ENCODE measurements around the gene MINDY4.

MINDY4 gene

GRCh38 chr7:30771174-30771879 lies at the start of gene MINDY4:
TSS of gene MINDY4 (plus strand) at chr7:30771417. CDS start at chr7:30771494, 77 bp downstream.
- peak in 55 of 58 donors; percentile 14 to 84 (median 57) for DNase-seq

- DNase-seq = no peak
Observed at GRCh38 chr7:30722187-30722586, 49.0 kb upstream of the MINDY4 start.

- DNase-seq = no peak
Observed at GRCh38 chr7:30722671-30723070, 48.5 kb upstream of the MINDY4 start.

DNA sequence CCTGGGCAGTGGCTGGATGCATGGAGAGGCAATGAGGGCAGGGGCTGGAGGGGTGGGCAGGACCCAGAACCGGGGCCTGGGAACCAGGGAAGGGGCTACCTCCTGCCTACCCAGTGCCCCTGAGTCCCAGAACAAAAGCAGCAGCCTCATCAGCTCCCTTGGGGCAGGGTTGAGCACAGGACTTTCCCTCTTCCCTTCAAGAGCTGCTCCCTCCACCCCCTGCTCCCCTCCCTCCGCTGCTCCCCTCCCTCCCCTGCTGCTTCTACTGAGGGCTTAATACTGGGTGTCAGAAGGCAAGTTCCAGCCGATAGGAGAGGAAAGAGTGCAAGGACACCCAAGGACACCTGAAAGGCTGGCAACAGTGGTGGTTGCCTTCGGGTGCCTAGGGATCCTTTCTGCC lies 47.4 kb upstream of the MINDY4 start:
- no peak for DNase-seq

DNA sequence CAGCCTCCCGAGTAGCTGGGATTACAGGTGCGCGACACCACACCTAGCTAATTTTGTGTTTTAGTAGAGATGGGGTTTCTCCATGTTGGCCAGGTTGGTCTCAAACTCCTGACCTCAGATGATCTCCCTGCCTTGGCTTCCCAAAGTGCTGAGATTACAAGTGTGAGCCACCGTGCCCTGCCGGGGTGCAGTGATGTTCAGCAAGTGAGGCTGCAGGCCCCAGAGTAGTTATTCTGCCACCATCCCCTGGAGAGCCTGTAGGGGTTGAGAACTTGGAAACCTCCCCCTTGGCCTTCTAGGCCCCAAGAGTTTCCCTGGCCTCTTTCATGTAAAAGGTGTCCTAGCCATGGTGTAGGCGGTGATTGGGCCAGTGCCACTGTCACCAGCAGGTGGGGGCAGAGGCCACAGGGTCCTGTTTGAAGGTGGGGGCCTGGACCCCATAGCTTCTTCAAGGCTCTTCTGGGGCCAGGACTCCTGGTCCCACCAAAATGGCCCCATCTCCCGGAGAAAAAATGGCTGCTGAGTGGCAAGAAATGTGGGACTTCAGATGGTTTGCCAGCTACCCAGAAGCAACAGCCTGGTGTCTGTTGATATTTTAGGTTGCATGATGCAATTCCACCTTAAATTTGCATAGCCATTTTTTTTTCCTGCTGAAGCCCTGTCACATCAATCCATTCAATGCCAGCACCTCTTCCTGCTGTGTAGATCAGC lies 44.8 kb upstream of the MINDY4 start:
- no peak for DNase-seq

- peak in 6 of 58 donors; percentile 3 to 47 (median 17) for DNase-seq
Observed at GRCh38 chr7:30727061-30727945, 43.9 kb upstream of the MINDY4 start.

GRCh38 chr7:30728591-30729100 lies 42.6 kb upstream of the MINDY4 start:
- no peak for DNase-seq

DNA sequence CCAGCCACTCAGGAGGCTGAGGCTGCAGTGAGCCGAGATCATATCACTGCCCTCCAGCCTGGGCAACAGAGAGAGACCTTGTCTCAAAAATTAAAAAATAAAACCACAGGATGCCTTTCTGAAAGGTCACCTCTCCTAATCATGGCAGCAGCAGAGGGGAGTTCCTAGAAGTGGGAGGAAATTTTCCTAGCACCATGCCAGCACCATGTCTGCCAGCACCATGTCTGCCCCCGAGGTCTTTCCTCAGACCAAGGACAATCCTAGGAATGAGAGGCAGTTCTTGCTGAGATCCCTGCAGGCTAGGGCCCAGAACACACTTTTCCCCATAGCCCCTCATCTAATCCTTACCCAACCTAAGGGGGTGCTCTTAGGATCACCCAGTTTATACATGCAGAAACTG lies 41.6 kb upstream of the MINDY4 start:
- no peak for DNase-seq

GRCh38 chr7:30730097-30730496 lies 41.1 kb upstream of the MINDY4 start:
- no peak for DNase-seq

- DNase-seq = no peak
Observed at GRCh38 chr7:30730996-30731395, 40.2 kb upstream of the MINDY4 start.

- no peak for DNase-seq
Observed at GRCh38 chr7:30731581-30731980, 39.6 kb upstream of the MINDY4 start.

DNA sequence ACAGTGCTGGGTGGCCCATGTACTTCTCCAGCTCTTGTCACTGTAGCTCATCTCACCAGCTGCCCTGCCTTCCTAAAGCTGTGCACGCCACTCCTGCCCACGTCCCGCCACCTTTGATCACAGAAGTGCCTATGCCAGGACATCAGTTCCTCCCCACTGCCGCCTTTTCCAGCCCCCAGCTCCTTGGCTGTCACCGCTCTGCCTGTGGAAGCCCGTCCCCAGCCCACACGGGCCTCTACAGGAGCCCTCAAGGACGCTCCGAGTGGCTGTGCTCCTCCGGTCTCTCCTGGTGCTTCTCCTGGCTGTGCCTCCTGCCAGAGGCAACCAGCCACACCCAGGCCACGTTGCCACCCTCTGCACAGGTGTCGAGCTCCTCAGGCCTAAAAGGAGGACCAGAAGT lies 38.6 kb upstream of the MINDY4 start:
- no peak for DNase-seq

GRCh38 chr7:30733216-30733615 lies 38.0 kb upstream of the MINDY4 start:
- no peak for DNase-seq

- no peak for DNase-seq
Observed at GRCh38 chr7:30733691-30734090, 37.5 kb upstream of the MINDY4 start.

DNA sequence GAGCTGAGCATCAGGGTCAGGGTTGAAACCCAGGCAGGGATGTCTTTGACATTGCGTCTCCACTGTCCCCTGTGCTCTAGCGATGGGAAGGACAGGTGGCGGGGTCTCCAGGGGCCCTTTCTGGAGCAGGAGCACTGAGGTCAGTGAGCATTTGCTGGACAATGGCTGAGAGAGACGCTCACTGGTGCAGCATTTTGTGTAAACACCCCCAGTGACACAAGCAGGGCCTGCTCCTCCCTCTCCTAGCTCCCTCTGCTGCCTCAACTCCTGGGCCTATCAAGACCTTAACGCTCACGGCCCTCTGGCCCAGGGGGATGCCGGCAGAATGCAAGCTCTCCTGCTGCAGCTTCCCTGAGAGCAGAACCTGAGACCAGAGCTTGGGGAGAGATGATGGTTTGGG lies 36.7 kb upstream of the MINDY4 start:
- no peak for DNase-seq

DNA sequence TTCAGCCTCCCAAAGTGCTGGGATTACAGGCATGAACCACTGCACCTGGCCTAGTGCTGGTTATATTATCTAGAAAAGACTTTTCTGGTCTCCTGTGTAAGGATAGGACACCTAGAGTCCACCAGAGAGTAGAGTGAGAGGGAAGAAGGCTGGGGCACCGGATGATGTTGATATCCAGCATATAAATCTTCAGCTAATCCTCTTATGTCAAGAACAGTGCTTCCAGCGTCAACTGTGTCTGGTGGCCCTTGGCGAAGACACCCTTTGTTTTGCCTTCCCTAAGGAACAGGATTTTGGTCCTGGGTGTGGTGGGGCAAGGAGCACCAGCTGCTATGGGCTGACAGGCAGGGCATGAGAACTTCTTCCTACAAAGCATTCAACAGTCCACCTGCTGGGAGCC lies 35.6 kb upstream of the MINDY4 start:
- no peak for DNase-seq

- DNase-seq = no peak
Observed at GRCh38 chr7:30736291-30736690, 34.9 kb upstream of the MINDY4 start.

- DNase-seq = no peak
Observed at GRCh38 chr7:30738026-30738915, 32.9 kb upstream of the MINDY4 start.

DNA sequence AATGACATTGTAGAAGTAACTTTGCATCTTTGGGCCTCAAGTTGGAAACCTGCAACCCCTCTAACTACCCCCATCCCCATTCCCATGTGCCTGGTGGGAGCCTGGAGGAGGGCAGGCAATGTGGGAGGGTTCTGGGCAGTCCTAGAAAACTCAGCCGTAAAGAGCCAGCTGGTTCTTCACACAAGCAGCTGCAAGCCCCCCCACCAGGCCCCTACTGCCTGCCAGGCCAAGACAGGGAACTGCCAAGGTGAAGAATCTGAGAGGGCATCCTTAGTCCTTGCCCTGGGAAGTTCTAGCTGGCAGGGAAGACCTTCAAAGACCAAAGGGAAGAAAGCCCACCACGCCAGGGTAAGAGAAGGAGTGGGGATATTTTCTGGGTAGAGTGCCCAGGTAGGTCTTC lies 31.5 kb upstream of the MINDY4 start:
- DNase-seq = no peak

GRCh38 chr7:30740417-30741181 lies 30.6 kb upstream of the MINDY4 start:
- peak in 57 of 58 donors; percentile 7 to 88 (median 49) for DNase-seq
